DMS53 treated with DMSO at 0.1 percent for 48 hours (cell line): Measurements from ENCODE around the gene ADAMTS14.
"Not testable (repeated sequence)": the region's sequence is repeated elsewhere in the genome, so short reads cannot be mapped to it uniquely, and the experiment has no call there.

ENCODE experiments used
- DNase-seq: peaks from one replicate; lab custom pipeline; 2025; ENCODE audit not compliant: unreplicated experiment; lab: John Stamatoyannopoulos, UW

Gene ADAMTS14, protein sequence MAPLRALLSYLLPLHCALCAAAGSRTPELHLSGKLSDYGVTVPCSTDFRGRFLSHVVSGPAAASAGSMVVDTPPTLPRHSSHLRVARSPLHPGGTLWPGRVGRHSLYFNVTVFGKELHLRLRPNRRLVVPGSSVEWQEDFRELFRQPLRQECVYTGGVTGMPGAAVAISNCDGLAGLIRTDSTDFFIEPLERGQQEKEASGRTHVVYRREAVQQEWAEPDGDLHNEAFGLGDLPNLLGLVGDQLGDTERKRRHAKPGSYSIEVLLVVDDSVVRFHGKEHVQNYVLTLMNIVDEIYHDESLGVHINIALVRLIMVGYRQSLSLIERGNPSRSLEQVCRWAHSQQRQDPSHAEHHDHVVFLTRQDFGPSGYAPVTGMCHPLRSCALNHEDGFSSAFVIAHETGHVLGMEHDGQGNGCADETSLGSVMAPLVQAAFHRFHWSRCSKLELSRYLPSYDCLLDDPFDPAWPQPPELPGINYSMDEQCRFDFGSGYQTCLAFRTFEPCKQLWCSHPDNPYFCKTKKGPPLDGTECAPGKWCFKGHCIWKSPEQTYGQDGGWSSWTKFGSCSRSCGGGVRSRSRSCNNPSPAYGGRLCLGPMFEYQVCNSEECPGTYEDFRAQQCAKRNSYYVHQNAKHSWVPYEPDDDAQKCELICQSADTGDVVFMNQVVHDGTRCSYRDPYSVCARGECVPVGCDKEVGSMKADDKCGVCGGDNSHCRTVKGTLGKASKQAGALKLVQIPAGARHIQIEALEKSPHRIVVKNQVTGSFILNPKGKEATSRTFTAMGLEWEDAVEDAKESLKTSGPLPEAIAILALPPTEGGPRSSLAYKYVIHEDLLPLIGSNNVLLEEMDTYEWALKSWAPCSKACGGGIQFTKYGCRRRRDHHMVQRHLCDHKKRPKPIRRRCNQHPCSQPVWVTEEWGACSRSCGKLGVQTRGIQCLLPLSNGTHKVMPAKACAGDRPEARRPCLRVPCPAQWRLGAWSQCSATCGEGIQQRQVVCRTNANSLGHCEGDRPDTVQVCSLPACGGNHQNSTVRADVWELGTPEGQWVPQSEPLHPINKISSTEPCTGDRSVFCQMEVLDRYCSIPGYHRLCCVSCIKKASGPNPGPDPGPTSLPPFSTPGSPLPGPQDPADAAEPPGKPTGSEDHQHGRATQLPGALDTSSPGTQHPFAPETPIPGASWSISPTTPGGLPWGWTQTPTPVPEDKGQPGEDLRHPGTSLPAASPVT

DNA sequence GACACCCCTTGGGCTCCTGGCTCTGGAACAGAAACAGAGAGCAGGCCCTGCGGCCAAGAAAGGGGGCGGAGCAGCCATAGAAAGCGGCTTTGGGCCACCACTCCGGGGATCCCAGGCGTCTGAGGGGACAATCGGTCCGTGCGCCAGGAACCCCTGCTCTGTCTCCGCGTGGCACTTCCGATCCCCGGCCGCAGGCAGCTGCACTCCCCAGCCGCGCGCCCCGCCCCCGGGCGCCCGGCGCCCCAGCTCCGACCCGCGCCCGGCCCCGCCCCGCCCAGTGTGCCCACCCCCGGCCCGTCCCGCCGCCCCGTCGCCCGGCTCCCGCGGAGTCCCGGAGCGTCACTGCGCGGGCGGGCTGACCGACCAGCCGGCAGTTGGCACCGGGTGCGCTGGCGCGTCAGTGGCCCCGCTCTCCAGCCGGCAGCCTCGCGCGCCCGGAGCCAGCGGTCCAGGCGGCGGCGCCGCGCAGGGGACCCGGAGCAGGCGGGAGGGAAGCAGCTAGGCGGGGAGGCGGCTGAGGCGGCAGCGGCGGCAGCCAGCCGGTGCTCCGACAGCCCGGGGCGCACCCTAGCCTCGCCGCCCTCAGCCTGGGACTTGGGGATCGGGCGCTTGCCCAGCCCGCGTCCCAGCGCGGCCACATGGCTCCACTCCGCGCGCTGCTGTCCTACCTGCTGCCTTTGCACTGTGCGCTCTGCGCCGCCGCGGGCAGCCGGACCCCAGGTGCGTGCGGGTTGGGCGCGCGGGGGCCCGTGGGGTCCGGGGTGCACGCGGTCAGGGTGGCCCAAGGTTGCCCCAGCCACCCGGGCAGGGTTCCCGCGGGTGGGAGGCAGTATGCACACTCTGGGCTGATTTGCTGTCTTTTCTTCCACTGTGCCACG is at the start of gene ADAMTS14:
ADAMTS14 (plus strand) TSS at position 342 of the 878 bp plus-strand sequence; CDS start at position 639, 297 bp downstream.
- DNase-seq: no peak

DNA sequence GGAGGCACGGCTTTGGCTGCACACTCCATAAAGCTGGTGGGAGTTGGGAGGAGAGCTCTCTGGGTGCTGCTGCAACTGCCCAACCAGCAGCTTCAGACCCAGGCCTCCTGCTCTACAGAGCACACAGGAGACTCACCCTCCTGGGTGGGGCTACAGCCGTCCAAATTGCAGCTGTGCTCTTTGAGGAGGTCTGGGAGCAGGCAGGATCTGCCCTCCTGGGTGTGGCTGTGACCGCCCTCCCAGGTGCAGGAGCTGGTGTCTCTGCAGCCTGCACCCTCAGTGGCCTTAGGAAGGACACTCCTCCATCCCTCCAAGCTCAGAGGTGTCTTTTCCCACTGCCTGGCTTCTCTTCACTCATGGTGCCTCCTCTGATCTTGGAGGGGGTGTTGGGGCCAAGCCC is 49.8 kb upstream of the ADAMTS14 start:
- DNase-seq: no peak

DNA sequence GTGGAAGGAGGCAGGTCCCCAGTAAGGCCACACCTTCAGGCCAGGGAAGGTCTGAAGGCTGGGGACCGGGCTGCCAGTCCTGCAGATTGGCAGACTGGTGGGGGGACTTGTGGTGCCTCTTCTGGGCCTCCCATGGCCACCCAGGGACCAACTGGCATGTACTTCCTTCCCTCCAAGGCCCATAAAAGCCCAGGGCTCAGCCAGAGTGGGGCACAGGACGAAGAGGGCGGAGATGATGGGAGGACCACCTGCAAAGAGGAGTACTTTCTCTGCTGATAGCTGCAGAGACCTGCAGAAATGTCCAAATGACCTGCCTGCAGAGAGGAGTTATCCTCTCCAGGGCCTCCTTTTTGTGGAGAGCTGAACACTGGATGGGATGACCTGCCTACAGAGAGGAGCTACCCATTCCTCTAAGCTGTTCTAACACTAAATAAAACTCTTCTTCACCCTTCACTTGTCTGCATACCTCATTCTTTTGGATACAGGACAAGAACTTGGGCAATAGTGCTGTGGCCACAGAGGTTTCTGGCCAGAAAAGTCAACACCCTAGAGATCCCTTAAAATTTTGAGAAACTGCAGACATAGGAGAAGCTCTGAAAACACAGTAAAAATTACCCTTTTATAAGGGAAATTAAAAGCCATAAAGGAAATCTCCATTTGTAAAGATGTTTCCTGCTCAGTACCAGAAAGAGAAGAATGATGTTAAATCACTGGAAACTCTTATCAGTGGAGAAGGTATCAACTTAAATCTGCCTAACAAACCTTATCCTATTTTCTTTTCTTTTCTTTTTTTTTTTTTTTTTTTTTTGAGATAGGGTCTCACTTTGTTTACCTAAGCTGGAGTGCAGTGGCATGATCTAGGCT is 49.1 kb upstream of the ADAMTS14 start:
- DNase-seq: no peak

DNA sequence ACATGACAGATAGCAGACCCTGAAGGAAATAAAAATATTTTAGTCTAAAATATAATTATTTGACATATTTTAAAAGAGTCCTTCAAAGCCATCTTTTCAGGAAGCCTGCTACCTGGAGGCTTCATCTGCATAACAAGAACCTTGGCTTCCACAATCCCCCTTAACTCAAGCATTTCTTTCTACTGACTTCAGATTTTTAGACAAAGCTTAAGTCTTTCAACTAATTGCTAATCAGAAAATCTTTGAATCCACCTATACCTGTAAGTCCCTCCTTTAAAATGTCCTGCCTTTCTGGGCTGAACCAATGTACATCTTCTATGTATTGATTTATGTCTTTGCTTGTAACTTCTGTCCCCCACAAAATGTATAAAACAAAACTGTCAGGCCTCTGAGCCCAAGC is 46.2 kb upstream of the ADAMTS14 start:
- DNase-seq: no peak

DNA sequence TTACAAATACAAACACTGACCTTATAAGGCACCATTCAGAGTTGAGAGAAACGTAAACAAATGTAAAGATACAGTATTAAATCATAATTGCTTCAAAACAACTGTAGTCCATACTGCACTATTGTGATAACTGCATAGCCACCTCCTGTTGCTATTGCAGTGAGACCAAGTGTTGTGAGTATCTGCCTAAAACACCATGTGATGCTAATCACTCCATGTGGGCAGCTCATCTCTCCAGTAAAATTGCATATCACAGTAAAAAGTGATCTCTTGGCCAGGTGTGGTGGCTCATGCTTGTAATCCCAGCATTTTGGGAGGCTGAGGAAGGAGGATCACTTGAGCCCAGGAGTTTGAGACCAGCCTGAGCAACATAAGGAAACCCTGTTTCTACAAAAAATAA is 43.0 kb upstream of the ADAMTS14 start:
- no peak for DNase-seq

DNA sequence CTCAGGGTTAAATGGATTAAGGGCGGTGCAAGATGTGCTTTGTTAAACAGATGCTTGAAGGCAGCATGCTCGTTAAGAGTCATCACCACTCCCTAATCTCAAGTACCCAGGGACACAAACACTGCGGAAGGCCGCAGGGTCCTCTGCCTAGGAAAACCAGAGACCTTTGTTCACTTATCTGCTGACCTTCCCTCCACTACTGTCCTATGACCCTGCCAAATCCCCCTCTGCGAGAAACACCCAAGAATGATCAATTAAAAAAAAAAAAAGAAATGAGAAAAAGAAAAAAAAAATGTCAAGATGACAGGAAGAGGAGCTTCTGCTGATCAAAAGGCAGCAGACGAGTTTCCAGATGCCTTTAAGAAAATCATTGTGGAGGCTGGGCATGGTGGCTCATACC is 40.6 kb upstream of the ADAMTS14 start:
- DNase-seq: not testable (repeated sequence)

DNA sequence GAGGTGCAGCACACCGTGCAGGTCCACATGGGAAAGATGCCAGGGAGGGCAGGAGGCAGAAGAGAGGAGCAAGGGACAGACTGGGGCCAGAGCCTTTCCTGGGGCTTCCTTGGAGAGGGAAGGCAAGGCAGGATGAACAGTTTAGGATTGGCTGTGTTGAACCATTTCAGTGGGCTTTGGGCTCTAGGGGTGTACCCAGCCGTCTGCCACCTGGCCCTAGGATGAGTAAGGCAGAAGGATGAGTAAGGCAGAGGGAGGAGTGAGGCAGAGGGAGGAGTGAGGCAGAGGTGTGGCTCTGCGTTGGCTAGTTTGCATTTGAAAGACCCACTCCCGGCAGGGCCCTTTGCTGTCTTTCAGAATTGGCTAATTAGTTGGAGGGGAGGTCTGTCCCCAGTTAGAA is 38.3 kb upstream of the ADAMTS14 start:
- no peak for DNase-seq

DNA sequence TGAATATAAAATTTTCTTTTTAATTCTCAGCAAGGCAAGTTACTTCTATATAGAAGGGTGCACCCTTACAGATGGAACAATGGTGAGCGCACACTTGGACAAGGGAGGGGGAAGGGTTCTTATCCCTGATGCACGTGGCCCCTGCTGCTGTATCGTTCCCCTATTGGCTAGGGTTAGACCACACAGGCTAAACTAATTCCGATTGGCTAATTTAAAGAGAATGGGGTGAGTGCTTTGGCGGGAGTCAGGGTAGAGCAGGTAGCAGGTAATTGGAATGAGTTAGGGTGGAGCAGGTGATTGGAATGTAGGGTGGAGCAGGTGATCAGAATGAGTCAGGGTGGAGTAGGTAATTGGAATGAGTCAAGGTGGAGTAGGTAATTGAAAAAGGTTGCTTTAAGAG is 37.8 kb upstream of the ADAMTS14 start:
- DNase-seq: not testable (repeated sequence)

DNA sequence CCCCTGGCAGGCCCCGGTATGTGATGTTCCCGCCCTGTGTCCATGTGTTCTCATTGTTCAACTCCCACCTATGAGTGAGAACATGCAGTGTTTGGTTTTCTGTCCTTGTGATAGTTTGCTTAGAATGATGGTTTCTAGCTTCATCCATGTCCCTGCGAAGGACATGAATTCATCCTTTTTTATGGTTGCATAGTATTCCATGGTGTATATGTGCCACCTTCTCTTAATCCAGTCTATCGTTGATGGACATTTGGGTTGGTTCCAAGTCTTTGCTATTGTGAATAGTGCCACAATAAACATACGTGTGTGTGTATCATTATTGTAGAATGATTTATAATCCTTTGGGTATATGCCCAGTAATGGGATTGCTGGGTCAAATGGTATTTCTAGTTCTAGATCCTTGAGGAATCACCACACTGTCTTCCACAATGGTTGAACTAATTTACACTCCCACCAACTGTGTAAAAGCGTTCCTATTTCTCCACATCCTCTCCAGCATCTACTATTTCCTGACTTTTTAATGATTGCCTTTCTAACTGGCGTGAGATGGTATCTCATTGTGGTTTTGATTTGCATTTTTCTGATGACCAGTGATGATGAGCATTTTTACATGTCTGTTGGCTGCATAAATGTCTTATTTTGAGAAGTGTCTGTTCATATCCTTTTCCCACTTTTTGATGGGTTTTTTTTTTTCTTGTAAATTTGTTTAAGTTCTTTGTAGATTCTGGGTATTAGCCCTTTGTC is 32.5 kb upstream of the ADAMTS14 start:
- DNase-seq: not testable (repeated sequence)

DNA sequence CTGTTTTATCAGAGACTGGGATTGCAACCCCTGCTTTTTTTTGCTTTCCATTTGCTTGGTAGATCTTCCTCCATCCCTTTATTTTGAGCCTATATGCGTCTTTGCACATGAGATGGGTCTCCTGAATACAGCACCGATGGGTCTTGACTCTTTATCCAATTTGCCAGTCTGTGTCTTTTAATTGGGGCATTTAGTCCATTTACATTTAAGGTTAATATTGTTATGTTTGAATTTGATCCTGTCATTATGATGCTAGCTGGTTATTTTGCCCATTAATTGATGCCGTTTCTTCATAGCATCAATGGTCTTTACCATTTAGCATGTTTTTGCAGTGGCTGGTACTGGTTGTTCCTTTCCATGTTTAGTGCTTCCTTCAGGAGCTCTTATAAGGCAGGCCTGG is 29.0 kb upstream of the ADAMTS14 start:
- not testable (repeated sequence) for DNase-seq

DNA sequence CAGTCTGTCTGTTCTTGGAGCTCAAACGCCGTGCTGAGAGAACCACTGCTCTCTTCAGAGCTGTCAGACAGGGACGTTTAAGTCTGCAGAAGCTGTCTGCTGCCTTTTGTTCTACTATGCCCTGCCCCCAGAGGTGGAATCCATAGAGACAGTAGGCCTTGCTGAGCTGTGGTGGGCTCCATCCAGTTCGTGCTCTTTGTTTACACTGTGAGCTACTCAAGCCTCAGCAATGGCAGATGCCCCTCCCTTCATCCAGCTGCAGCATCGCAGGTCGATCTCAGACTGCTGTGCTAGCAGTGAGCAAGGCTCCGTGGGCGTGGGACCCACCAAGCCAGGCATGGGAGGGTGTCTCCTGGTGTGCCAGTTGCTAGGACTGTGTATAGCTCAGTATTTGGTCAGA is 27.3 kb upstream of the ADAMTS14 start:
- not testable (repeated sequence) for DNase-seq

DNA sequence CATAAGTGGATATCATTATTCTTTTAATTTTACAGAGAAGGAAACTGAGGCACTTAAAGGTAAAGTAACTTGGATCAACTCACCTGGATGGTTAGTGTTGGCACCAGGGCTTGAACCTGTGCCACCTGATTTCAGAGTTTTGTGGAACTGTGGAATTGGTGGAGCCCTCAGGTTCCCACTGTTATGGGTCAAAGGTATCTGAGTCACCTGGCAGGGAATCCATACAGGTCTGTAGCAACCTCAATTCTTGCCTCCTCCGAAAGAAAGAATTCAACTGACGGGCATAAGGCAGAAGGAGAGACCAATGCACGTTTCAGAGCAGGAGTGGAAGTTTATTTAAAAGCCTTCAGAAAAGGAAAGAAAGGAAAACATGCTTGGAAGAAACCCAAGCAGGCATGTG is 25.2 kb upstream of the ADAMTS14 start:
- no peak for DNase-seq

DNA sequence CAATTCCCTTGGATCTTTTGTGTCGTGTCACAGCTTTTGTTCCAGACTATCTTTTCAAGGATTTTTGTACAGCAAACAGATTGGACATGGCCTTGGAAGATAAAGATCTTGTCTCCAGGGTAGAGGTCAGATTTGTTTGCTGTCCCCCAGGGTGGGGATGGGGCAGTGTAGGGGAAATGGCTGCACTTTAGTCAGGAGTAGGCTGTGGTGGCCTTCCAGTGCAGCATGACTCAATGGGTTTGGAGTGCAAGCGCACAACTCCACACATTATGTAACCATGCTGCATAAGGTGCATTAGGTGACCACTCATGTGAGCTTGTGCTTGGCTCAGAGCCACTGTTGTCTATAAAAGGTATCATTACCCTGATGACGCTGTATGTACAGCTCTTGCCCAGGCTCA is 23.9 kb upstream of the ADAMTS14 start:
- no peak for DNase-seq

DNA sequence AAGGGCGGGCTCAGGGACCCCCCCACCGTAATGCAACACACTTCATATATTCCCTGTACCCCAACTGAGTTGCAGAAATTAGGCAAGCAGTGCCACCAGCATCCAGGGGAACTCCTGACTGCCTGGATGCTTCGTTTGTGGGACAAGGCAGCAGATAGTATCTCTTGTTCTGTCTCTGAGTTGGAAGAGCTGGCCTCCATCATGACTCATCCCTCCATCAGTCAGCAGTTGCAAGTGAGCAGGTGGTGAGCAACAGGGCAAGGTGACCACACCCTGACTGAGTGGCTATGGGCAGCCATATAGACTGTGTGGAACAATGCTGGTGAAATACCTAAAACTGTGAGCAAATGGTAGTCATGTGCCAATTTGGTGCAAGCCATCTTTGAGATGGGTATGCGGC is 22.8 kb upstream of the ADAMTS14 start:
- DNase-seq: peak; percentile 28

DNA sequence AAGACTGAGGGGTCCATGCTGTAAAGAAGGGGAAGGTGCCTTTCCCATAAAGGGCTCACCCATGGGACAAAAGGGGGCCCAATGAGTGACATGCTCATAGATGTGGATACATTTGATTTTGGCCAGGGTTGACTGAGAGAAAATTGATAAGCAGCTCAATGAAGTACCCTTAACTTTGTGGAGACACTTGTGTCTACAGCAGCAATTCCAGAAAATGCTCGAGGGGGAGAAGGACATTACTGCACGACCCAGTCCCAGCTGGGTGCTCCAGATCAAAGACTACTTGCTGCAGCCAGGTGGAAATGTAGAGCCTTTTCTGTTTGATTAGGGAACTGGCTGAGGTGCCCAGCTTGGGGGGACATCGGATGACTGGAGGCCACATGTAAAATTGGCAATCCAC is 22.2 kb upstream of the ADAMTS14 start:
- no peak for DNase-seq

DNA sequence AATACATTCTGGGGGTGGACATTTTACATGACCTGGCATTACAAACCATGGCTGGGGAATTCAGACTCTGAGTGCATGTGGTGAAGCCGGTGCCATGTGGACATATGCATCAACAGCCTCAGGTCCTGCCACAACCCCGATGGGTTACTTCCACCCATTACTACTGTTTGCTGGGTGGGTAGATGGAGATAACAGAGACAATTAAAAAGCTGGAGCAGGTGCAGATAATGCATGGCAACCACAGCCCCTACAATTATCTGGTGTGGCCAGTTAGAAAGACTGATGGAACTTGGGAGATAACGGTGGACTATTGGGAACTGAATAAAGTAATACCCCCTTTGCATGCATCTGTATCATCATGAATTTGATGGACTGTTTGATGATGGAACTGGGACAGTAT is 21.6 kb upstream of the ADAMTS14 start:
- DNase-seq: no peak

DNA sequence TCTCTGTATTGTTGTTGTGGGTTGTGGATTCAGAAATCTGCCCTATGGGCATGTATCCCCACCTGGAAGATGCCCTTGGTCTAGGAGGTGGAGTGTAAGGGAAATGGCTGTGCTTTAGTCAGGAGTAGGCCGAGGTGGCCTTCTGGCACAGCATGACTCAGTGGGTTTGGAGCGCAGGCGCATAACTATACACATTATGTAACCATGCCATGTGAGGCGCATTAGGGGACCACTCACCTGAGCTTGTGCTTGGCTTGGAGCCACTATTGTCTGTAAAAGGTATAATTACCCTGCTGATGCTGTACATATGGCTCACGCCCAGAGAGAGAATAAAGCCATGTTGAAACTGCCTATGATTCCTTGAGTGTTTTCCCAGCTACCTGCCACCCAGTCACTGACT is 20.6 kb upstream of the ADAMTS14 start:
- DNase-seq: no peak

DNA sequence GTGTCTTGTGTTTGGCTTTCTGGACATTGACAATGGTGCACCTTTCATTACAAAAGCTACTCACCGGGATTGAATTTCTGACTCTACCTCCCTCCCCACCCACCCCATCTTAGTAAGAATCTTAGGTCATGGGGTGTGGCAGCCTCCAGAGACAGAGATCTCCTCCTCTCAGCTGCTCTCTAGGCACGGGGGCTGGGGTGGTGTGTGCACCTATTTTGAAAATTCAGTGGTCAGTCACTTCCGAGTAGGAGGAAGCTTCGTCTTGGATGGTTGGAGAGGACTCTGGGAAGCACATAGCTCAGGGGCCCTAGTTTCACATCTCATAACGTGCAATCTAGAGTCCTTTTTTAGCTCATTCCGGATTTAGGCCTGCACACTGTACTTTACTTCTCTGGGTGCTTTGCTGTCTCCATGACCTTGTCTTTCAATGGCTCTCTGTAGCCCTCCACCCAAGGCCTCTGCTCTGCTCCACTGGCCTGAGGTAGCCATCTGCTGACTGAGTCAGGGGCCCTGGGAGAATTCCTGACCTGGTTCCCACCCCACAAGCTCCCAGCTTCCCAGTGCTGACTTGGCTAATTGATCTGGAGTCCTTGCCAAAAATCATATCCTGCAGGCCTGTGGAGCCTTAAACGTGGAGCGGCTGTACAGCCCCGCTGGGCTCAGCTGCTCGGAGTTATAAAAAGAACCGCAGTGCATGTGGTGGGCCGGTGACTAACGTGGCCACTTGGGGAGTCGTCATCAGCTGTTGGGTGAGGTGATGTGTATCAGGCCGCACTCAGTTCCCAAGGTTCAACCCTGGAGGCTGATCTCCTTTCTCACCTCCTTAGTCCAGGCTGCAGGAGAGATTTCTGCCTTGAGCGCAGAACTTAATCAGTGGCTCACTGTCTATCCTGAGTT is 19.3 kb upstream of the ADAMTS14 start:
- no peak for DNase-seq
